RWPE2 (cell line): ENCODE results near the gene ANO1.

Experiments used
- ATAC-seq: fragments of 200-7000 bp; cut with Tn5 transposase; 3 replicates; pipeline ENCODE4 v1.9.1; 2021; ENCODE audit warnings: low read depth
- DNase-seq: peaks from one replicate; pipeline ENCODE4 v3.0.0-alpha.2; 2020; ENCODE audit warnings: low spot score
- H3K27ac ChIP-seq: fragments of 450-650 bp; 2 replicates; pipeline ENCODE4 v1.5.1; 2017; ENCODE audit warnings: mild to moderate bottlenecking; ENCODE audit not compliant: poor library complexity, severe bottlenecking
- H3K27me3 ChIP-seq: fragments of 250-450 bp; sonication (Bioruptor Pico); 2 replicates; pipeline ENCODE4 v1.5.1; 2021; ENCODE audit warnings: mild to moderate bottlenecking, moderate library complexity; ENCODE audit not compliant: insufficient read depth, poor library complexity, severe bottlenecking
- H3K36me3 ChIP-seq: fragments of 250-450 bp; sonication (Bioruptor Pico); 2 replicates; pipeline ENCODE4 v1.5.1; 2020; ENCODE audit warnings: low read depth, mild to moderate bottlenecking, moderate library complexity
- H3K4me1 ChIP-seq: fragments of 250-450 bp; sonication (Bioruptor Pico); 2 replicates; pipeline ENCODE4 v1.5.1; 2021; ENCODE audit warnings: mild to moderate bottlenecking, moderate library complexity; ENCODE audit not compliant: insufficient read depth, poor library complexity, severe bottlenecking
- H3K4me3 ChIP-seq: fragments of 250-450 bp; sonication (Bioruptor Pico); 2 replicates; pipeline ENCODE4 v1.5.1; 2021; ENCODE audit warnings: mild to moderate bottlenecking, moderate library complexity; ENCODE audit not compliant: severe bottlenecking
- H3K9me3 ChIP-seq: fragments of 250-450 bp; sonication (Bioruptor Pico); 2 replicates; pipeline ENCODE4 v1.5.1; 2021; ENCODE audit warnings: mild to moderate bottlenecking, moderate library complexity; ENCODE audit not compliant: severe bottlenecking
- TF ChIP-seq, protein P1 (sequence below): fragments of 450-650 bp; IDR thresholded peaks from one replicate; pipeline ENCODE4 v1.5.1; 2017; ENCODE audit warnings: mild to moderate bottlenecking, moderate library complexity; ENCODE audit not compliant: poor library complexity, severe bottlenecking

Gene ANO1

DNA sequence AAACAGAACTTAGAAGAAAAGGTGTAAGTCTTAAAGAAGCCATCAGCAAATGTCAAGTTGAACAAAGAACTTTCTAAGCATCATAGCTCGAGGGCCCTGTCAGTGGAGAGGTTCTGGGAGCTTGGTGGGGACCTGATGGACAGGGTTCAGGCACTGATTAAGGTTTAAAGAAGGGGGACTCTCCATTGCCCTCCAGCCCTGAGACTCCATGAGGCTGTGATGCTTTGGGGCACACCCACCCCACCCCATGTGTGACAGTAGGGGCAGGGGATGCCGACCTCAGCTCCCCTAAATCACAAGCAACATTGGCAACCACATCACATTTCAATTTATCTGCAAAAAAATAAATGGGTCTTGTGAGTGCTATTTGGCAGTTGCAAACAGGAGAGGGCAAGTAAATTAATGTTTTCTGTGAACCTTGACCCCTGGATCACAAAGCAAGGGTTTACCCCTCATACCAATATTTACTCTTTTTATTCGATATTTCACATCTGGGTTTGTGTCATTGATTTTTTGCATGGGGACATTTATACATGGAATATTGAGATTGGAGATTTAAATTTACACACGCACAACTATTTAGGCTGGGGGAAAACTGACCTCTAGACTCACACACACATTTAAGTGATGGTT, 37.1 kb upstream of the ANO1 start:
- TF ChIP-seq, protein P1, sequence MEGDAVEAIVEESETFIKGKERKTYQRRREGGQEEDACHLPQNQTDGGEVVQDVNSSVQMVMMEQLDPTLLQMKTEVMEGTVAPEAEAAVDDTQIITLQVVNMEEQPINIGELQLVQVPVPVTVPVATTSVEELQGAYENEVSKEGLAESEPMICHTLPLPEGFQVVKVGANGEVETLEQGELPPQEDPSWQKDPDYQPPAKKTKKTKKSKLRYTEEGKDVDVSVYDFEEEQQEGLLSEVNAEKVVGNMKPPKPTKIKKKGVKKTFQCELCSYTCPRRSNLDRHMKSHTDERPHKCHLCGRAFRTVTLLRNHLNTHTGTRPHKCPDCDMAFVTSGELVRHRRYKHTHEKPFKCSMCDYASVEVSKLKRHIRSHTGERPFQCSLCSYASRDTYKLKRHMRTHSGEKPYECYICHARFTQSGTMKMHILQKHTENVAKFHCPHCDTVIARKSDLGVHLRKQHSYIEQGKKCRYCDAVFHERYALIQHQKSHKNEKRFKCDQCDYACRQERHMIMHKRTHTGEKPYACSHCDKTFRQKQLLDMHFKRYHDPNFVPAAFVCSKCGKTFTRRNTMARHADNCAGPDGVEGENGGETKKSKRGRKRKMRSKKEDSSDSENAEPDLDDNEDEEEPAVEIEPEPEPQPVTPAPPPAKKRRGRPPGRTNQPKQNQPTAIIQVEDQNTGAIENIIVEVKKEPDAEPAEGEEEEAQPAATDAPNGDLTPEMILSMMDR, result no peak
- H3K4me3 ChIP-seq, result no peak overlapping the region
- no peaks in the 10 kb centered on the region for H3K36me3 ChIP-seq
- no peaks in the 10 kb centered on the region for H3K4me1 ChIP-seq
- DNase-seq, result no peak
- H3K9me3 ChIP-seq, result peaks cover 23% of the 10 kb centered on the region
- H3K27me3 ChIP-seq, result no peaks in the 10 kb centered on the region
- ATAC-seq, result no peak
- no peak overlapping the region for H3K27ac ChIP-seq

DNA sequence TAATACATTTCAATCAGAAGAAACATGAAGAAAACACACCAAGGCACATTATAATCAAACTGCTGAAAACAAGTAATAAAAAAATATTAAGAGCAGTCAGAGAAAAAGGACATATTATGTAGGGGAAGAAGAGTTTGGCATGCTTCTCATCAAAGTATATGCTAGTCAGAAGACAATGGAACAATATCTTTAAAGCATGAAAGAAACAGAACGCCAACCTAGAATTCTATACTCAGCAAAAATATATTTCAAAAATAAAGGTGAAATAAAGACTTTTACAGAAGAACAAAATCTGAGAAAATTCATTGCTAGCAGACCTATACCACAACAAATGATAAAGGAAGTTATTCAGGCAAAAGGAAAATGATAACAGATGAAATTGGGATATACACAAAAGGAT, 34.6 kb upstream of the ANO1 start:
- Histone ChIP-seq H3K27ac (no peak overlapping the region), H3K27me3 (no peaks in the 10 kb centered on the region), H3K9me3 (peaks cover 23% of the 10 kb centered on the region), H3K36me3 (no peaks in the 10 kb centered on the region), H3K4me1 (no peaks in the 10 kb centered on the region), H3K4me3 (no peak overlapping the region)
- ATAC-seq (no peak), DNase-seq (no peak)
- TF ChIP-seq, protein P1, result no peak

DNA sequence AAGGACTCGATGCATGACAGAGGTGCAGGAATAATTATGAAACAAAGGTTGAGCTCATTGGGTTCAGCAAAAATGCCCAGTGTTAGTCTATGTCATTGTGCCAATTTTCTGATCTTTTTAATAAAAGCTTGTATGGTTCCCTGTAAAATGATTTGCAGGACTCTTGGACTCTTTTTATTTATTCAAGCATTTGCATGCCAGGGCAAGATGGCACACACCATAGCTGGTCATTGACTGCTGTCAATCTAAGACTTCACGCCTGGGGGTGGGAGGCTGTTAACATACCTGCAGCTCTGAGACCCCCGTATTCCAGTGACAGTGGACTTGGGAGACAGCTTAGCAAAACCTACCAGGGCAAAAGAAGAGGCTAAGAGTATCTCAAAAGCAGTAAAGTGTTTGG, 32.0 kb upstream of the ANO1 start:
- no peak for ATAC-seq

DNA sequence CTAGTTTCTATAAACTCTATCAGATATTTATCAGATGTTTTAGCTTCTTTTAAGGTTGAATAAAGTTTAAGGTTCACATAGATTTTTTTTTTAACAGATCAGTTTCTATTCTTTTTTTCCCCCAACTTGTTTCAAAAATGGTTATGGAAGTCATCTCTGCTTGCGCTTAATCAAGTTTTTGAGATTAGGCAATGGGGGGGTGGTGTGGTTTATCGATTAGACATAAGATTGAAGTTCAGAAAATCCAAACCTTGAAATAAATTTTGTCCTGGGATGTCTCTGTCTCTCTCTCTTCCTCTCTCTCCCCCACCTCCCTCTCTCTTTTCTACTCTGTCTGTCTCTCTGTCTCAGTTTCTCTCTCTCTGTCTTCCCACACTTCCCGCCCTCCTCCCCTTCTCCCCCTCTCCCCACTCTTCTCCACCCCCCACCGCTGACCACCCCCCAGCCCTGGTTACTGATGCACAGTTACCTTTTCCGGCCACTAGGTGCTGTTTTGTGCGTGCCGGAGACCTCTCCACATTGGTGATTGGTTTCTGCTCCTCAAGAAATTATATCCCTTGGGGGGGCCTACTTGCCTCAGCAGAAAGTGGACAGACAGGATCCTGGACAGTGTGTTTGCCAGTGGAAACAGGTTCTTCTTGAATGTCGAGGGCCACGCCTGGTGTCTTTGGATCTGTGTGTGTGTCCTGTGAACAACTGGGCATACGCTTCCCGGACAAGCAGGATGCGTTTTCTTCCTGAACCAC, 29.7 kb upstream of the ANO1 start:
- Histone ChIP-seq H3K4me1 (no peaks in the 10 kb centered on the region), H3K4me3 (no peak overlapping the region), H3K27me3 (no peaks in the 10 kb centered on the region), H3K36me3 (no peaks in the 10 kb centered on the region), H3K27ac (no peak overlapping the region), H3K9me3 (peaks cover 14% of the 10 kb centered on the region)
- DNase-seq (no peak), ATAC-seq (peak; percentile 52; the same call in 2 of the 3 replicates)
- TF ChIP-seq, protein P1, result peak; percentile 51

More for the DNA sequence above, 32.0 kb upstream of the ANO1 start:
- Histone ChIP-seq H3K36me3 (no peaks in the 10 kb centered on the region), H3K4me3 (no peak overlapping the region), H3K4me1 (no peaks in the 10 kb centered on the region), H3K27ac (no peak overlapping the region), H3K27me3 (no peaks in the 10 kb centered on the region), H3K9me3 (peaks cover 23% of the 10 kb centered on the region)
- TF ChIP-seq, protein P1, result no peak
- DNase-seq, result no peak

DNA sequence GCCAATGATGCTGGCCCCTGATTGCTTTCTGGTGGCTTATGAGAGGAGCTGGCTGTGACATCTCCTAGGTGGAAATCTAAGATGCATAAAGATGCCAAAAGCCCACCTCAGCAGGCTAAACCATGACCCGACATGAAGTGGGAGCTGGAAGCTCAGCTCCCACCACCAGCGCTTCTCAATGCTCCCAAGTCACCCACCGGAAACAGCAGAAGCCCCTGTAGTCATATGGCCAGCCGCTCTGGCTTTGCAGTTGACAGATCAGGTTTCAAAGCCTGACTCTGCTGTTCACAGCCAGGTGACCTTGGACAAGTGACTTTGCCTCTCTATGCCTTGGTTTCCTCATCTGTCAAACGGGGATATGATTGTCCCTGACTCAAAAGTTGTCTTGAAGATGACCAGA, 29.1 kb upstream of the ANO1 start:
- Histone ChIP-seq H3K4me3 (no peak overlapping the region), H3K36me3 (no peaks in the 10 kb centered on the region), H3K4me1 (no peaks in the 10 kb centered on the region), H3K9me3 (peaks cover 8% of the 10 kb centered on the region), H3K27ac (no peak overlapping the region), H3K27me3 (no peaks in the 10 kb centered on the region)
- ATAC-seq (no peak), DNase-seq (no peak)
- TF ChIP-seq, protein P1, result no peak
